Myocyte (in vitro differentiated cells): Measurements from ENCODE around the gene DFFB. TPM values are rescaled to one million over a fixed set of nuclear protein-coding genes. Genes with fewer than 3 reads are reported as not detected.

Source experiments
- DNase-seq: peaks from one replicate; pipeline ENCODE4 v3.0.0-alpha.2; 2012; ENCODE audit warnings: low read depth
- total RNA-seq: library from RNA; depleted of rRNA; stranded (reverse); fragments of >200 nt; gene quantifications from 2 replicates; pipeline ENCODE4 v1.2.3, GENCODE V29; 2014

Gene DFFB
- total RNA-seq, 1 donor from 2014 or later: 3.7 TPM

DNA sequence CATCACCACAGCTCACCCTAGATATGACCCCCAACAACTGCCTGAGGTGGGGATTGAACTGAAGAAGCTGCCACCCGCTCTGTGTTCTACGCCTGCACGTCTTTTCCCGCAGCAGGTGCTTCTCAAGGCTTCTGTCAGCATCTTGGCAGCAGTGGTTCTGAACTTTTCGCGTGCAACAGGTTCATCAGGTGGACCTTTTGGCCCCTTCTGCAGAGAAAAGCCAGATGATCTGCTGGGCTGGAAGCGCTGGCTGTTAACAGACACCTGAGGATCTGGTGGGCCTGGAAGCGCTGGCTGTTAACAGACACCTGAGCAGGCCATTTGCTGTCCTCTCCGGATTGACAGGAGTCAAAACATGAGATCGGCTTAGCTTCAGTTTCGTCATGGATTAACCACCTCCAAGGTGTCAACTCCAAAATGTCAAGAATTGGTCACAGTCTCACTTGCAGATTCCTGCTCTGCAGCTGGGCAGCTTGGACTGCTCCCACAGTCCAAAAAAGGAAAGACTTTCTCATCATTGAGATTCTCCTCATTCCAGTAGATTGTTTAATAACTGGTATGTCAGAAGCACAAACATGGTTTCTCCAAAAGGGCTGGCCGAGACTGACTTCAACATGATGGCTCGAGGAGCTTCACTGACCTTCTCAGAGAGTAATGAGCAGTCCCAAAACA lies 38.1 kb downstream of the DFFB start:
- DNase-seq: no peak

DNA sequence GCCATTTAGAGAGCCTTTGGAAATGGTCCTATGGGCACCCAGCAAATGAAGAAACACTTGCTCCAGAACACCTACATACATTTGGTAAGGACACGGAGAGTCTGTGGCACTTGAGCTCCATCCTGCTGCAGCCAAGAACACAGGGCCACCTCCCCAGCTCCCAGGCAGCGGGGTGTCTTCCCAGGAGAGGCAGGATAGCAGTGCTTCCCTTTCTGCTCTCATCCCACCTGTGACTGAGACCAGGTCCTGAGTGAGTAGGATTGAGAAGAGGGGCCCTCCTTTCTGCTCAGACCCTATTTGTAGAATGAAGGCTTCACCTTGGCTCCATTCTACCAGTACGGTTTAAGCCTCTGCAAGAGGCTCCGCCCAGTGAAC lies 38.7 kb downstream of the DFFB start:
- DNase-seq: no peak

DNA sequence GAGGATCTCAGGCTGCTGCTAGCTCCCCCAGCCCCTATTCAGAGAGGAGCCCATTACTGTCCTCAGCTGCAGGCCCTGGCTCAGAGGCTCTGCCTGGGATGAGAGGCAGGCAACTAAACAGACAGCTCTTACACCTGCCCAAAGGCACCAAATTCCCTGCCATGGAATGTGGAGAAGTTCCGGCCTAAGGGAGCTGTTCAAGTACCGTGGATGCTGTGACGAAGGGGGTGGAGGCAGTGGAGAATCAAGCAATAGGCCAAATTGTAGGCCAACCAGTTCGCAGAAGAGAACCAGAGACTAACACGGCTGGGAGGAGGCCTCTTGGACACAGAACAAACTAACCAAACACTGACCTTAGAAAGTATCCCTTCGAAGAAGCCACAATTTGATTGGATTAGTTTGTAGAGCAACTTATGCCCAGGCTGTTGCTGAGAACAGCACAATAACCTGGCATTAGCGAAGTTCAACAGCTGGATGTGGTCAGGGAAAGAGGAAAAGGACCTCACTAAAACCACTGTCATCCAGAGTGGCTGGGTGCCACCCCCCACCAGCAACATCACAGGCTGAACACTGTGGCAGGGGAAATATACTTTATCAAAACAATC lies 39.2 kb downstream of the DFFB start:
- peak; percentile 60 for DNase-seq

DNA sequence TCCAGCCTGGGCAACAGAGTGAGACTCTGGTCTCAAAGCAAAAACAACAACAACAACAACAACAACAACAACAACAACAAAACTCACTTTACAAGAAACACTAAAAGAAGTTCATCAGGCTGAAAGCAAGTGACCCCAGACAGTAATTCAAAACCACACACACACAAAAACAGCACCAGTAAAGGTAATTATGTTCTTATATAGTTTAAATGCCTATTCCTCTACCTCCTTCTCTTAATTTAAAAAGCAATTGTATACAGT lies 41.1 kb downstream of the DFFB start:
- DNase-seq: no peak

DNA sequence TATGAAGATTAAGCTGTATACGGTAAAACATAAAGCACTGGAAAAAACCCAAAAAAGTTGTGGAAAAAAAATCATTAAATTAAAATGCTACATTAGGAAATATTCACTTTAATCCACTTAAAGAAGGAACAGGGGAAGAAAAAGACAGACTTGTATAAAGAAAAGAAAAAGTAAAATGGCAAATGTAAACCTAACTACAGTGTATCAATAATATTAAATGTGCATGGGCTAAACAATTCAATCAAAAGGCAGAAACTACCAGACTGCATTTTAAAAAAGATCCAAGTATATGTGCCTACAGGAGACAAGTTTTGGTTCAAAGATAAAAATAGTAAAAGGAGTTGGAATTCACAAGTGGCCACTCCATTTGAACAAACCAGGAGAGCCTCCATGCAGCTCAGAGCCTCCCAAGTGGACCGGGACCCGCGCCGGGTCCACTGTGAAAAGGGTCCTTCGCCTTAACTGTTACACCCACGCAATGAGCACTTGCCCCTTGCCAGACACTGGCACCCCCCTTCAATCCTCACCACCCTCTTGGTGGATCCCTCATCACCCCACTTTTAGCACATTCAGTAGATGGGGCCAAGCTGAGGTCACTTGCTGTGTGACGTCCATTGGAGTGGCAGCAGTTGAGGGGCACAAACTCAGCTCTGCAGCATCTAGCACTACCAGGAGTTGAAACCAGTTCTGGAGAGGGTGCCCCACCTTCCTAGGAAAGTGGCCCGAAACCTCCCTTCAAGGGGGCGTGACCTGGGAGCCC lies 41.9 kb downstream of the DFFB start:
- DNase-seq: peak; percentile 28

DNA sequence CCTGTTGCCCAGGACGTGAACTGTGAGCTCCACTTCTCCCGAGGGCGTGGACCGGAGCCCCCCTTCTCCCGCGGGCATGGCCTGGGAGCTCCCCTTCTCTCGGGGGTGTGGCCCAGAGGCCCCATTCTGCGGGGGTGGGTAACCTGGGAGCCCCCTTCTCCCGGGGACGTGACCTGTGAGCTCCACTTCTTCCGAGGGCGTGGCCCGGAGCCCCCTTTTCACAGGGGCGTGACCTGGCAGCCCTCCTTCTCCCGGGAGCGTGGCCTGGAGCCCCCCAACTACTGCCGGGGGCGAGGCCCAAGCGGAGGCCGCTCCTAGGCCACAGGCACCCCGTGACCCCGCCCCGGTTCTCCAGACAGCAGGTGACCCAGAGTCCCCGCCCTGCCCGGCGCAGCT lies 42.5 kb downstream of the DFFB start:
- no peak for DNase-seq

DNA sequence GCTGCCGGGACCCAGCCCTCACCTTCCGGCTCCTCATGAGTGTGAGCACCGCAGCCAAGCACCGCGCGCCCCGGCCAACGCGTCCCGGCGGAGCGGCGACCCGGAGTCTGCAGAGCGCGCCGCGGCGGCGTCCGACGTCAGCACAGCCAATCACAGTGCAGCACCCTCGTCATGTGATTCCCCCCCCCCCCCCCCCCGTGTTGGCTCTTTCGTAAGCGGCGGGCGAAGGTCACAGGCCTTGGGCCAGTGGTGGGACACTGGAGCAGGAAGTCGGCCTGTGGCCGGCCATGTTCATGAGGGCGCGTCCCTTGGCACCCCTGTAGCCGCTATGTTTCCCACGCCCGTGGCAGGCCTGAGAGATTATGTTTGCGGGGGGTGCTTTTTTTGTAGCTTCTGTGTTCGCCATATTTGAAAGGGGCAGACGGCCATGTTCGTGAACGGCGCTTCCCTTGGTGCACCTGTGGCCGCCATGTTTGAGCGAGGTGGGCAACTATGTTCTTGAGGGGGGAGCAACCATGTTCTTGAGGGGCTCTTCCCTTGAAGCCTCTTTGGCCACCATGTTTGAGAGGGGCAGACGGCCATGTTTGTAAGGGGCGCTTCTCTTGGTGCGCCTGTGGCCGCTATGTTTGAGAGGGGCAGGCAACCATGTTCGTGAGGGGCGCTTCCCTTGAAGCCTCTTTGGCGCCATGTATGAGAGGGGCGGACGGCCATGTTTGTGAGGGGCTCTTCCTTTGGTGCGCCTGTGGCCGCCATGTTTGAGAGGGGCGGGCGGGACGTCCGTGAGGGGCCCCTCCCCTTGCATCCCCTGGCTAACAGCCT lies 43.1 kb downstream of the DFFB start, which contains the start of gene C1orf174:
Gene C1orf174 (minus strand): TSS at position 123 of the 819 bp plus-strand sequence. CDS start 86 bp downstream, at position 37.
- DNase-seq: peak; percentile 99

DNA sequence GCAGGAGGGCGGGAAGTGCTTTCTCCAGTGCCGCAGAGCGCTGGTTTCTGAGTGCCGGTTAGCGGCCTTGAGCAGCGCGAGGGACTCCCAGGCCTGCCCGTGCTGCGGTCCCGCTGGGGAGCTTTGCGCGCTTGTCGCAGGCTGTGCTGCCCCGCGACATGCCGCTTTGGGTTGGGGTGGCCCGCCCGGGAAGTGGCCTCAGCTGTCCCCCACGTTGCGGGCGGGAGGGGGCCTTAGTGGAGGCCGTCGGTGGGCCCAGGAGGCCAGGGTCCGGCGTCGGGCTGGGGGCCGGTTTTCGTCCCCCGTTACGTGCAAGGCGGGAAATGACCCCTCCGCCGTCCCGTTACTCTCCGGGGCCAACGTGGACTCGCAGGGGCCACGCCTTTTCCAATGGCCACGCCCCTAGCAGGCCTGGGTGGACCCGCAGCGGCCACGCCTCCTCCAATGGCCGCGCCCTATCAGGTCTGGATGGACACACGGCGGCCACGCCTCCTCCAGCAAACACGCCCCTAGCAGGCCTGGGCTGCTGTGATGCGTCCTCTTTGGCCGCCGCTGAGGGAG lies 43.8 kb downstream of the DFFB start:
- peak; percentile 98 for DNase-seq

DNA sequence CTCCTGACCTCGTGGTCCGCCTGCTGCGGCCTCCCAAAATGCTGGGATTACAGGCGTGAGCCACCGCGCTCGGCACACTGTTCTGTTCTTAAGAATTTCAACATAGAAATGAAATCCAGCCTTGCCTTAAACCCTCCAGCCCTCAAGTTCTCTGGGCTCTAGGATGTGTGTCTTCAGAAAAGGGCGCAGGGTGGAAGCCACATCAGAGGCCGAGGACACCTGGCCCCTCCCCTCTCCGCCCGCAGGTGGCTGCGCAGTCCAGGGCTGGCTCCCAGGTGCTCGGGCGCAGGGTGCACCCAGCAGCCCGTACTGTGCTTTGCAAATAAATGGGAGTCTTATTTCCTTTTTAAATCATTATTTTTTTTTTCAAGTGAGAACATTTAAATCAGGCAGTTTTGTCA lies 44.8 kb downstream of the DFFB start:
- DNase-seq: no peak

DNA sequence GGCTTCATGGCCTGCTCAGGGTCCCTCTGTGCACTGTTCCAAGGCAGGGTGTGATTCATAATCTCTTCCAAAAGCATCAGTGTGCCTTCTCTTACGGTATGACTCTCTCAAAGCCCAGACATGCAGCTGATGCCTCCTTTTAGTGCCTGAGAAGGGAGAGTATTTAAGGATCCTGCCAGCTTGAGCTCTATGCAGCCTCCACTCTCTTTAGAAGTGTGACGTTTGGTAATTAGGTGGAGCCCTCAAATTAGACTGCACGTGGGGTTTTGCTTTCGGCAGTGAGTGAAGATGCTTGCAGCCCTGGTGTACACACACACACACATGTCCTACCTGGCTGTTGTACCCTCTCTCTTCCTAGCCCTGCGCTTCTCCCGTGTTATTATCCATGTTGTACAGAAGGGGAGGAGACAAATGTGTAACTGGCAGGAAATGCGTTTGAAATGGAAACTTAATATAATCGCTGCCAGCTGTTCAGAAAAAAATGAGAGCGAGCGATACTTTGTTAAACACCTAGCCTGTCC lies 45.4 kb downstream of the DFFB start:
- peak; percentile 86 for DNase-seq

DNA sequence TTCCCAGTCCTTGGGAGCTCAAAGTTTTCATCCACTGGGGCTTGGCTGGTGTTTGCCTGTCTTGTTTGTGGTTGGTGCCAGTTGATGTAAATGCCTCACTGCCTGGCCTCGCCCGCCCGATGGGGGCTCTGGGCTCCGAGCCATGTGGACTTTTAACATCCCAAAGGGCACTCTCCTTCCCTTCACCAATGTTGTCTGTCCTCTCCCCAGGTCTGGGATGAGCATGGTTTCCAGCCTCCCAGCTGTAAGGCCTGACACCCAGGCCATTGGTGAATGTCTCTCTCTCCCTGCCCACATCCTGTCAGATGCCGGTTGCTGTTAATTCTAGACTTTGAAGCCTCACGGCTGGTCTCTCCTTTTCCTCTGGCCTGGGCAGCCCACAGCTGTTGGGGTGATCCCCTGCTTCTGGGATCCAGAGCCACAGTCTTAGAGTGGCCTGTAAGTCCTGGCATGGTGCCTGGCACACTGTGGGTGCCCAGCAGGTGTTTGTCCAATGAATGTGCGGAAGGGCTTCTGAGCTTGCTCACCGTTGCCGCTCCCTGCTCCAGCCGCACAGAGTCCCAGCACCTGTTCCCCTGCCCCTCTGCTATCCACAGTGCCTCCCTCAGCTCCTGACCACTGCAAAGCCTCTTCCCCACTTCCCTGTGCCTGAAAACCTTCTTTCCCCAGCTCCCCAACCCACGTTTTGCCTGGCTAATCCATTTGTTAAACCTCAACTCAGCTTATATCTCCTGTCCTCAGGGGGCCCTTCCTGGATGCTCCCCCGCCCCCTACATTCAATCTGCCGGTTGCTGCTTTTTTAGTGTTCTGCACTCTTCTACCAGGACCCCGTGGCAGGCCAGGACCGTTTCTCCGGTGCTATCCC lies 46.1 kb downstream of the DFFB start:
- DNase-seq: peak; percentile 100

DNA sequence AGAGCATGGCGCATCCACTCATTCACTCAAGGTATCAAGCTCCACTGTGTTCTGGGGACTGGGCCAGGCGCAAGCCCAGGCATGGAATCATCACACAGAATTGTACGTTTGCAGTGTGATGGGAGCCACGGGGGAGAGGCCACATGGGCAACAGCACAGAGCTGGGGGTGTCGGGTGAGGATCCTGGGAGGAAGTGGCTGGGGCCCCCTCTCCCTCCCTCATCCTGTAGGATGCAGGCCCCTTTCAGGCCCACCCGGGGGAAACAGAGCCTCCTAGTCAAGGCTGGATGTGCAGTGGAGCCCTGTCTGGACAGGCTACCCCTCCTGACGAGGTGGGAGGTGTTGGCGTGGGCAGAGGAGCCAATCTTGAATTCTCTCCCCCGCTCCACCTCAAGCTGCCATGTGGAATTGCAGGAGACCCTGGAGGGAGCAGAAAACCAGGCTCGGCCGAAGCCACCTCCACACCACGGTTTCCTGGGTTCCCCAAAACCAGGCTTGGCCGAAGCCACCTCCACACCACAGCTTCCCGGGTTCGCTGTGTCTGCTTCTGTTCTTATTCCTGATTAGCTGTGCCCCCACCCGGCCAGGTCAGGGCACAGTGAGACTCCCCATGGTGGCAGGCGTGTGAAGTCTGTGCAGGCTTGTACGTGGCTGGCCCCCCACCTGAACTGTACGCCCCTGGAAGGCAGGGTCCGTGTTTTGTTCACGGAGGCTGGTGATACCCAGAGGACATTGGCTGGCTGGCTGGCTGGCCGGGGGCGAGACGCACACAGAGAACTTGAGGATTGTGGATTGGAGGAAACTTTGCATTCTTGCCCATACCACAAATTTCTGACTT lies 46.9 kb downstream of the DFFB start:
- no peak for DNase-seq

DNA sequence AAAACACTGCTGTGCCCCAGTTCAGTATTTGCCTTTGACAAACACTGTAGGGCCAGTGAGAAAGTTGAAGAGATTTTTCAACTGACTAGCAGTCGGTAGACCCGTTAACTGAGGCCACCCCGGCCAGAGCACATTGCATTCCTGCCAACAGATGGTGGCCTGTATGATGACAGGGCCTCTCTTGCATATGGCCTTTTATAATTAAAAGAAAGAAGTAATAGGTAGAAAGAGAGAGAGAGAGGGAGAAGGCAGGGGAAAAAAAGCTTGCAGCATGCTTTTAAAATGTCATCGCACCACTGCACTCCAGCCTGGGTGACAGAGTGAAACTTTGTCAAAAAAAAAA lies 47.5 kb downstream of the DFFB start:
- no peak for DNase-seq

DNA sequence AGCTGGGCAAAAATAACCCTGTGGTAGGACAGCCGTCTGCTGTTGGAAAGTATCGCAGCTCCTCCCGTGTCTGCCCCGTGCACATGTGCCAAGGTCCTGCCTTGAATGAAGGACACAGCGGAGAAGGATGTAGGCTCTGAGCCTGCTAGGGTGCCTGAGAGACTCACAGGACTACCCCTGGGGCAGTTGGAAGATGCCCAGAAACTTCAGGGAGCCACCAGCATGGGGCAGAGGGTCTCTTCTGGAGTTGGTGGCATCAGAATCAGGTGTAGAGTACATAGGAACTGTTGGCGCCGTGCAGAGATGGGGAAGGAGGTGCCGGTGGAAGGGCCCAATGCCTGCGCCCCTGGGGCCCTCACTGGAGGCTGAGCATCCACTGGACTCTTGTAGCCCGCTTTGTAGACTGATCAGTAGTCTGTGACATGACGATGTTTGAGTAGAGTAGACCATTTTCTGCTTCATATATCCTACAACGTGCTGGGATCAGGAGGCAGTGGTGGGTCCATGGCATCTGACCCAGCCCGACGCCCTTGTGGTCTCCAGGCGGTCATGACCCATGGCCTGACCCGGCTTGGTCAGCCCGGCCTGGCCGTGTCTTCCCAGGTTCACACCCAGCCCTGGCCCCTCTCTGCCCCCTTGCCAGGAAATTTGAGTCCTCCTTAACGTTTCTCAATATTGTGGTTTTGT lies 48.1 kb downstream of the DFFB start:
- DNase-seq: no peak

DNA sequence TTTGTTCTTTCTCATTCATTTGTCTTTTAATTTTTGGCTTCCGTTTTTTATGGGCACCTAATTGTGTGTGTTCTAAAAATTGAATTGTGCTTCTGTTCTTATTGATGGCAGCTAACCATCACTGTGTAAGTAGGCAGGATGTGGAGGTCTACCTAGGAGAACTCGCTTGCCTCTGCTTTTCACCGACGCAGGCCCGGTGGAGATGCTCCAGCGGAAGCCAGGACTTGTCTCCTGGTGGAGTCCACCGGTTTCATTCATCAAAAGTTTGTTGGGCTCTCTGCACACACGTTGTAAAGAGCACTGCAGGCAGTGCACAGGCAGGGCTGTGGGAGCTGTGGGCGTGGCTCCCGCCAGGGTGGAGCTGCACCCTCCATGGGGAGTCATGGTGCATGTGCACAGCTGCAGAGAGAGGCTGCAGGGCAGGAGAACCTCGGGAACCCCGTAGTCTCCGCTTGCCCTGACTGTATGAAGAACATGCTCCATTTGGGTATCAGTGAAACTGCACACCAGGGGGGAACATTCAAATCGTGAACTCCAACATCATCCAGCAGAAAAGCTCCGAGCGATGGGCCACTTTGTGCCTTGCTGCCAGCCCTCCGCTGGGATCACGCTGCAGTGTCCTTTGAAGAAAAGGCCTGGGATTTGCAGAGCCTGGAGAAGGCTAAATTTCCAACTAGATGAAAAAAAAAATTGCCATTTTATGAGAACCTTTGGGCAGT lies 48.8 kb downstream of the DFFB start:
- DNase-seq: no peak

DNA sequence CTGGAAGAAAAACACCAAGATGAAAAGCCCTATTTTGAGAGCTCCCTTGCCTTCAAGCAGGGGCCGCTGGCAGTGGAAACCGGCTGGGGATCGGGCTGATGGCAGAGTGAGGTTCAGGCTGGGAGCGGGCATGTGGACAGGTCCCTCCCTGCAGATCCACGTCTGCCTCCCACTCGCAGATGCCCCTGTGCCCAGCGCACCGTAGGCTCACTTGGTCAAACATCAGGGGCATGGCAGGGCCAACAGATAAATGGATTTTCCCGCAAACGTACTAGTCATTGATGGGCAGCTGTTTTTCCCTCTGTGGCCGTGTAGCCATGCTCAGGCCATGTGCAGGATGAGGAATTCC lies 49.4 kb downstream of the DFFB start:
- DNase-seq: no peak

DNA sequence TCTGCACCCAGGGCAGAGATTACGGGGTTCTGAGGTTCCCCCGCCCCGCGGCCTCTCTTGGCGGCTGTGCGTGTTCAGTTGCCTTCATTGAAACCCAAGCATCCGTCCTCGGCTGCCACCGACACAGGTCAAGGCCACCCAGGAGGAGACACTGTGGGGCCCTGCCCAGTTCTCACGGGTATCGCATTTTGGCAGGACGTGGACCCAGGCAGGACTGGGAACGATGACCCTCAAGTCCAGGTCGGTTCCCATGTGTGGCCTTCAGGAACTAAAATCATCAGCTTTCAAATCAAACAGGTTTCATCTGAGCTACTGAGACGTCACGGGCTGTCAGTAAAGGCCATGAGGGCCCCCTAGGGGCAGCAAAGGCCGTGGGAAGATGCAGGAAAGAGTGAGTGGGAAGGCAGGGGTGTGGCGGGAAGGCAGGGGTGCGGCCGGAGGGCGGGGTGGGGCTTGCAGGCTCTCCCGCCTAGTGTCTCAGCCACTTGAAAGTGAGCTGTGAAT lies 49.8 kb downstream of the DFFB start:
- DNase-seq: no peak

DNA sequence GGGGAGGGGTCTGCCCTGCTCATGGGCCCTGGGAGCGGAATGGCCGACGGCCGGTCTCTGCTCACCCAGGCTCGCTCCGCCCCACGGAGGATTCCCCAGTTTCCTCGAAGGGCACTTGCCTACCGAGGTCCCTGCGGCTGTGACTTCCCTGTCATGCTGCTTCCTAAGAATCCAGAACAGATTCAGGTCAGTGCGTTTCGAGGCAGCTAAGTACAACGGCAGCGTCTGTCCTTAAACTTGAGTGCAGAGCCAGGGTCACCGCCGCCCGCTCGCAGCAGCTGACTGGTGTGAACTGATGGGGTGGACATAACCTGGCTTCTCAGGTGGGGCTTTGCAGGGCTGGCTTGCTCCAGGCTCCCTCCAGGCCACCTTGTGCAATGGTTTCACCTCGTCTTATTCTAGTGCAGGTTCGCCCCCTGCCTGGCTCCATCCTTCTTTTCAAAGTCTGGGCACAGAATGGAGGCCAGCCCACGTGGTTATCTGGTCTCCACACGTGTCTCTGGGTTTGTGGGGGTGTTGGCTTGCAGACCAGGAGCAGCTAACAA lies 50.4 kb downstream of the DFFB start:
- DNase-seq: no peak
